OCI-LY7 (cell line): ENCODE measurements around the gene HIVEP3. TPM values are rescaled to one million over a fixed set of nuclear protein-coding genes. Genes with fewer than 3 reads are reported as not detected.

Experiments
- BruUV-seq: library from RNA; stranded (reverse); fragments of 400-500 nt; replicated peaks from 2 replicates; lab custom pipeline; 2021; lab: Mats Ljungman, UMichigan
- CTCF ChIA-PET: fragments of 300-600 bp; sonication (Branson Sonifier 250); formaldehyde crosslinking; loops from one replicate; lab custom pipeline; 2022; ENCODE audit warnings: antibody characterized with exemption; ENCODE audit not compliant: unreplicated experiment; lab: Charles Lee
- POLR2A ChIA-PET: fragments of 300-600 bp; sonication (Branson Sonifier 250); formaldehyde crosslinking; loops from one replicate; lab custom pipeline; 2022; ENCODE audit warnings: antibody characterized with exemption; lab: Charles Lee
- DNase-seq: peaks from one replicate; pipeline ENCODE4 v3.0.0-alpha.2; 2015; ENCODE audit warnings: low spot score
- H2AFZ ChIP-seq: fragments of 200-600 bp; sonication (generic), shearing (Covaris generic); 2 replicates; pipeline ENCODE4 v1.6.1; 2014; ENCODE audit warnings: mild to moderate bottlenecking, antibody characterized with exemption, low read length, moderate library complexity
- H3K27ac ChIP-seq: fragments of 200-600 bp; sonication (generic); 2 replicates; pipeline ENCODE4 v1.5.1; 2014; ENCODE audit warnings: mixed run types, low read depth, mild to moderate bottlenecking, moderate library complexity, low read length, inconsistent platforms; ENCODE audit not compliant: poor library complexity, severe bottlenecking
- H3K36me3 ChIP-seq: fragments of 200-600 bp; sonication (generic); 2 replicates; pipeline ENCODE4 v1.6.1; 2014; ENCODE audit warnings: mild to moderate bottlenecking, antibody characterized with exemption, low read length, moderate library complexity, mixed read lengths; ENCODE audit not compliant: insufficient read depth
- H3K4me1 ChIP-seq: fragments of 200-600 bp; sonication (generic); 2 replicates; pipeline ENCODE4 v1.5.1; 2014; ENCODE audit warnings: mild to moderate bottlenecking, low read length; ENCODE audit not compliant: insufficient read depth, poor library complexity, severe bottlenecking
- H3K4me2 ChIP-seq: fragments of 200-600 bp; sonication (generic); 2 replicates; pipeline ENCODE4 v1.6.1; 2014; ENCODE audit warnings: mild to moderate bottlenecking, low read length
- H3K4me3 ChIP-seq: fragments of 200-600 bp; sonication (generic); 2 replicates; pipeline ENCODE4 v1.5.1; 2014; ENCODE audit warnings: mild to moderate bottlenecking, low read depth, low read length; ENCODE audit not compliant: poor library complexity, severe bottlenecking
- H3K79me2 ChIP-seq: fragments of 200-600 bp; sonication (generic); 2 replicates; pipeline ENCODE4 v1.6.1; 2016; ENCODE audit warnings: low read depth, mild to moderate bottlenecking, low read length, moderate library complexity, mixed read lengths; ENCODE audit not compliant: insufficient read depth
- H3K9me2 ChIP-seq: fragments of 200-600 bp; sonication (generic); 2 replicates; pipeline ENCODE4 v1.6.1; 2016; ENCODE audit warnings: mild to moderate bottlenecking, low read length, mixed read lengths; ENCODE audit not compliant: insufficient read depth
- H3K9me3 ChIP-seq: fragments of 200-600 bp; sonication (generic); 2 replicates; pipeline ENCODE4 v1.6.1; 2014; ENCODE audit warnings: mild to moderate bottlenecking, mixed run types, low read length, mixed read lengths
- H4K20me1 ChIP-seq: fragments of 200-600 bp; sonication (generic); 2 replicates; pipeline ENCODE4 v1.6.1; 2014; ENCODE audit warnings: mild to moderate bottlenecking, antibody characterized with exemption, low read length, moderate library complexity, mixed read lengths; ENCODE audit not compliant: insufficient read depth
- CTCF ChIP-seq: fragments of 200-600 bp; sonication (generic); conservative IDR thresholded peaks from 2 replicates; pipeline ENCODE4 v1.5.1; 2014; ENCODE audit warnings: mild to moderate bottlenecking, antibody characterized with exemption, low read length, moderate library complexity, mixed read lengths
- EZH2phosphoT487 ChIP-seq: fragments of 200-600 bp; sonication (generic); IDR thresholded peaks from 2 replicates; pipeline ENCODE4 v1.6.1; 2018; ENCODE audit warnings: low read depth, borderline replicate concordance, mild to moderate bottlenecking, mixed run types, antibody characterized with exemption, low read length, moderate library complexity, mixed read lengths
- intact Hi-C: fragments of 100-400 bp; cut with micrococcal nuclease; formaldehyde crosslinking; loops from one replicate; pipeline ENCODE4 v1.10.0; 2022; ENCODE audit not compliant: unreplicated experiment
- total RNA-seq, 2 experiments: library from RNA; depleted of rRNA in 1 of 2; stranded (reverse); fragments of >200 nt in 1 of 2; shearing (Covaris generic) in 1 of 2; gene quantifications; 2 replicates each; pipeline ENCODE4 v1.2.3, GENCODE V29; 2014 to 2022

HIVEP3 gene
- total RNA-seq, 2 experiments from 2014 or later: 0.53 to 0.60 TPM

GRCh38 chr1:41656825-41657500, 261.8 kb downstream of the HIVEP3 start:
- intact Hi-C loops: no loop called here
- Histone ChIP-seq H3K9me3 (no peaks in the 10 kb centered on the region), H3K4me2 (no peak overlapping the region), H4K20me1 (no peaks in the 10 kb centered on the region), H3K9me2 (no peaks in the 10 kb centered on the region), H3K4me1 (peaks cover 8% of the 10 kb centered on the region), H3K36me3 (no peaks in the 10 kb centered on the region), H3K79me2 (no peaks in the 10 kb centered on the region), H3K27ac (no peak overlapping the region), H2AFZ (no peak overlapping the region), H3K4me3 (no peak overlapping the region)
- DNase-seq: no peak
- TF ChIP-seq CTCF (no peak), EZH2phosphoT487 (no peak)
- ChIA-PET POLR2A (interaction anchor here (1.1 kb wide), 1 partner anchor 10 kb away, joined by 4 read pairs; no protein-coding TSS in a partner anchor), CTCF (no interaction called here)
- BruUV-seq: no TSS peak

- intact Hi-C loops: no loop called here
- Histone ChIP-seq H3K9me3 (no peaks in the 10 kb centered on the region), H3K27ac (no peak overlapping the region), H4K20me1 (no peaks in the 10 kb centered on the region), H3K36me3 (no peaks in the 10 kb centered on the region), H2AFZ (no peak overlapping the region), H3K4me2 (no peak overlapping the region), H3K4me3 (no peak overlapping the region), H3K9me2 (no peaks in the 10 kb centered on the region), H3K79me2 (no peaks in the 10 kb centered on the region), H3K4me1 (peaks cover 8% of the 10 kb centered on the region)
- no peak for DNase-seq
- POLR2A ChIA-PET: no interaction called here
- BruUV-seq: no TSS peak
- CTCF ChIA-PET: no interaction called here
- TF ChIP-seq EZH2phosphoT487: no peak
- no peak for TF ChIP-seq CTCF
These were observed 262.7 kb downstream of the HIVEP3 start for GRCh38 chr1:41656068-41656467.

- no peak for TF ChIP-seq CTCF
- no peak for TF ChIP-seq EZH2phosphoT487
- peaks cover 8% of the 10 kb centered on the region for H3K4me1 ChIP-seq
- intact Hi-C loops: no loop called here
These were observed 263.1 kb downstream of the HIVEP3 start for GRCh38 chr1:41655632-41656031.

More at GRCh38 chr1:41655632-41656031, 263.1 kb downstream of the HIVEP3 start:
- no peak overlapping the region for H3K4me3 ChIP-seq
- no peak for DNase-seq
- no TSS peak for BruUV-seq
- H3K79me2 ChIP-seq: no peaks in the 10 kb centered on the region
- no peaks in the 10 kb centered on the region for H3K9me2 ChIP-seq
- H4K20me1 ChIP-seq: no peaks in the 10 kb centered on the region
- no peaks in the 10 kb centered on the region for H3K9me3 ChIP-seq
- ChIA-PET CTCF (no interaction called here), POLR2A (no interaction called here)
- H2AFZ ChIP-seq: no peak overlapping the region
- no peak overlapping the region for H3K27ac ChIP-seq
- no peaks in the 10 kb centered on the region for H3K36me3 ChIP-seq
- no peak overlapping the region for H3K4me2 ChIP-seq
